T-helper 1 cell (primary cell): ENCODE results near the gene CDC25C.

Experiments
- DNase-seq, 5 donors: peaks; one replicate each; pipeline ENCODE4 v3.0.0-alpha.2; 2012 to 2020
- total RNA-seq, 4 donors: gene quantifications; one replicate each; lab custom pipeline; 2026; lab: John Stamatoyannopoulos, UW

Gene CDC25C
- total RNA-seq: 0 to 0.46 (median 0.21) reads per million in 4 donors

DNA sequence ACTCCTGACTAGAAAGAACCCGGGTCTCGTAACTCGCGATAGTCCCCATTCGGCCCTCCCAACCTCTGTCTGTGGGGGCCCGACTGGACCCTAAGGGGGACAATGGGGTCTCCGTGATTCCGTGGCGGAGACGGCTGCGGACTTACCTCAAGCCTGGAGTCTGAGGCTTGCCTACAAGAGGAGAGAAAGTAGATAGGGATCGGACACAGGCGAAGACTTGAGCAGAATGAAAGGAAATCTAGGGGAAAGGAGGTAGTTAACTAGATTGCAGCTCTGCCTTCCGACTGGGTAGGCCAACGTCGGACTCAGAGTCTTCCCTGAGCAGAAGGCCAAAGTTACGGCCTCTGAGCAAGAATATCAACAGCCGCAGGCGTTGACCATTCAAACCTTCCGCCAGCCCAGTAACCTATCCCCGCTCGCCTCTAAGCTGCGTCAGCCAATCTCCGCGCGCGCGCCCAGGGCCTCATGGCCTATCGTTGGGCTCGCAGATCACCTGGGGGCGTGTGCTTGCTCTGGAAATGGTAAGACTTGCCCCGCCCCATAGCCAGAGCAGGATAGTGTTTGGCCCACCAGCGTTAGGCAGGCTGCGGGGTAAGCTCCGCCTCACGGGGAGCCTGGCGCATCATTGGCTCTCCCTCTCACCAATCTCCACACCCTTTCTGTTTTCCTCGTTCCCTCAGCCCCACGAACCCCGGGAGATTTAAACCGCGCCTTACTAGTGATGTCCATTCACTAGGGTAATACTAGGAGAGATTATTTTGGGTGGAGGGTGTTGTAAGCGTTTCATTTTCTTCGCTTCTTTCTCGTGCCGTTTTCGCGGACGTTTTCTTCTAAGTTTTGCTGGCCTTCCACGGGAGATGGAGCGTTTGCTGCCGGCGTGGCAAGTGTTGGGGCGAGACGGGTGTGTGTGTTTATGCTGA is at the start of gene CDC25C:
CDC25C (minus strand) TSS at position 356 of the 920 bp plus-strand sequence. CDS start 624 bp downstream, outside the sequence.
- DNase-seq: peak; percentile 94 to 98 (median 96)

DNA sequence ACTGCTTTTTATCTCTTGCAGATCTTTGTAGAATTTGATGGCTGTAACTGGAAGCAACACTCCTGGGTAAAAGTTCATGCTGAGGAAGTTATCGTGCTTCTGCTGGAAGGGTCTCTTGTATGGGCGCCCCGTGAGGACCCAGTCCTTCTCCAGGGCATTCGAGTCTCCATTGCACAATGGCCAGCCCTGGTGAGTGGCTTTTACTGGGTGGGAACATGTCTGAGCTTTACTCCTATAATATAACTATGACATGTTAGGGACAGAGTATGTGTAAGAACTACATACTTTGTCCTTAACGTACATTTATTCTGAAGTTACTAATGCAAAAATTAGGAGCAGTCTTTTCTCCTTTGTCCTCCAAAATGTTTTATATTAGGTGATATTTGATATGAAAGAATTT is 41.0 kb upstream of the CDC25C start:
- no peak for DNase-seq

DNA sequence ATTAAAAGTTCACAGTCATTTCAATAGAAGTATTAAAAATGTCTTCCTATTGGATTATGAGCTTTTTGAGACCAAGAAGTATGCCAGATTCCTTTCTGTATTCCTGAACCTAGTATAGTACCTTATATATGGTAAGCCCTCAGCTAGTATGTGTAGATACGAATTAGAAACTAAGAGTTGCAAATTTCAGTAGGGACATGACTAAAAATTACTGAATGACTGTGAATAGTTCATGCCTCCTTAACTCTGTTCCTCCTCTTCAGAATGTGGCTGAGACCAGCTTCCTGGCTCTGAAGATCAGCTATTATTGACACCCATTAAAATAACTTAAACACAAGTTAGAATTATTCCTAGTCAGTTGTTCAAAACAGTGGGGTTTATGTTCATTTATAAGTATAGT is 40.6 kb upstream of the CDC25C start:
- DNase-seq: no peak

DNA sequence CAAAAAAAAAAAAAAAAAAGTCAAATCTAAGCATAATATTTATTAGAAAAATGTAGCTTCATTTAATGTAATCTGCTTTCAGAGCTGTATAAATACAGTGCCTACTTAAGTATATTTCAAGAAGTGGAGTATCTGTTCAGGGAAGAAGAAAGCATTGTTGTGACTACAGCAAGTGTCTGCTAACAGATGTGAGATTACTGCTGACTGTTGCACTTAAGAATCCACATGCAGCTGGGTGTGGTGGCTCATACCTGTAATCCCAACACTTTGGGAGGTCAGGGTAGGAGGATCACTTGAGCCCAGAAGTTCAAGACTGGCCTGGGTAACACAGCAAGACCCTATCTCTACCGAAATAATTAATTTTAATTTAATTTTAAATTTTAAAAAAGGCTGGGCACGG is 39.9 kb upstream of the CDC25C start:
- DNase-seq: no peak

DNA sequence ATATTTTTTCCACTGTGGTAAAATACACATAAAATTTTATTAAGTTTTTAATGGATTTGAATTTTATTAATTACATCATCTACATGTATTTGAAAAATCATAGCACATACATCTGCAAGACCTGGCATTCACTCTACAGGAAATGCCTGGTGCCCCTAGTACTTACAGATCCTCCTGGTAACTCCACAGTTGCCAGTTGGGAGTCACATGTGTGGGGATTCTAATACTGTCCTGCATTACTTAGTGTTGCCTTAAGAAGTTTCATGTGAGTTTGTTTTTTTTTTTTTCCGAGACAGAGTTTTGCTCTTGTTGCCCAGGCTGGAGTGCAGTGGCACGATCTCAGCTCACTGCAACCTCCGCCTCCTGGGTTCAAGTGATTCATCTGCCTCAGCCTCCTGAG is 38.9 kb upstream of the CDC25C start:
- no peak for DNase-seq

DNA sequence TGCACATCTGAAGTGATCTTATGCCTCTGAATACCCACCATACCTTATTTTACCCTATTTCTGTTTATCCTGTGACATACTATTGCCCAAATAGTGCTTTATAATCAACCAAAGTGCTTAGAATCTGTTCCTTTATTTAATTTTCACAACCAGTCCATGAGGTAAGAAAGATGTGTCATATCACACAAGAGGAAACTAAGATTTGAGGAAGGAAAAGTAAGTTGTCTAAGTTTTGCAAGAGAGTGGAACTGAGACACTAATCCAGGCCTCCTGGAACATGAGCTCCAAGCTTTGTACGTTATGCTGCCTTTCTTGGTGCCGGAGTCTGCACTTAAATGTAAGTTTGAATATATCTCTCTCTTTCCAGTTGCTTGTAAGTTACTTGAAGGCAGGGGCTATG is 38.1 kb upstream of the CDC25C start:
- DNase-seq: no peak

- DNase-seq: no peak
Observed at GRCh38 chr5:138369261-138369660, 37.7 kb upstream of the CDC25C start.

DNA sequence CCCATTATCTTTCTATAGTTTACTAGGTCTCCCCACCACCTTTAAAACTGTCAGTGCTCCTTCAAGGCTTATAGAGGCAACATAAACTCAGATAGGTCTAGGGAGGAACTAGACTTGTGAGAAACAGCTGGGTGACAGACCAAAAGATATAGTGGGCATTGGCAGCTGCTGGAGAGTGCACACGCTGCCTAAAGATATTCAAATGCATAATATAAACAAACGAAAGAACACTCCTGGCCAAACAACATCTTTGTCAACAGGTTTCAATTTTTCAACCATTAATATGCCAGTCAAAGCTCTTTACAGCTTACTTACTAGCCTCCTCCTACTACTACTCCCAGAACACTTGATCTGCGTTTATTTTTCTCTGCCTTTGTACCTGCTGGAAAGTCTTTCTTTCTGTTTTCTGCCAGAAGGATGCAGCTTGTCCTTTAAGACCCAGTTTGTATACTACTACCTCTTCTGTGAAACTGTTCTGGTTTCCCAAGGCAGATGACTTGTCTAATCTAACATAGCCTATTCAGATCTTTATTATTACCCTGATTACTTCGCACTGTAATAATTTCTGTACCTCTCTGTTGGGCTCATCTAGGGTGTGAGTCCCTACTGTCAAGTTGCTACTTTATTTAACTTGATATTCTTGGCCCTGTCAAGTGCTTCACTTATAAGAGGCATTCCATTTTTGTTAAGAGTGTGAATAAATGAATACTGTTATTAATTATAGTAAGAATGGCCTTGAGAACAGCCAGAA is 35.2 kb upstream of the CDC25C start:
- DNase-seq: no peak

DNA sequence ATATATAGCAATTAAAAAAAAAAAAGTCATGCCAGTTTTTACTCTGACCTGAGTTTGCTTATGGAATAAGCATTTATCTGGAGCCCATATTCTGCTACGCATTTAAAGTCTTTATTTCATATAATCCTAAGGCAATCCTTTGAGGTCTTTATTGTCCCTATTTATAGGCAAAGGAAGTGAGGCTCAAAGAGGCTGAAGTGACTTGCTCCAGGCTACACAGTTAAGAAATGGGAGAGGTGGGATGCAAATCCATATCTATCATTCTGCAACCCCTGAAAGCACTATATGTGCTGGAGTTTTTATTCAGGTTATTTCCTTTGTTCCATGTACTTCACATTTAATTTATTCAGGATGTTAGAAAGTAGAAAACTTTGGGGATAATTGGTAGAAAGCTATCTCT is 33.0 kb upstream of the CDC25C start:
- no peak for DNase-seq

DNA sequence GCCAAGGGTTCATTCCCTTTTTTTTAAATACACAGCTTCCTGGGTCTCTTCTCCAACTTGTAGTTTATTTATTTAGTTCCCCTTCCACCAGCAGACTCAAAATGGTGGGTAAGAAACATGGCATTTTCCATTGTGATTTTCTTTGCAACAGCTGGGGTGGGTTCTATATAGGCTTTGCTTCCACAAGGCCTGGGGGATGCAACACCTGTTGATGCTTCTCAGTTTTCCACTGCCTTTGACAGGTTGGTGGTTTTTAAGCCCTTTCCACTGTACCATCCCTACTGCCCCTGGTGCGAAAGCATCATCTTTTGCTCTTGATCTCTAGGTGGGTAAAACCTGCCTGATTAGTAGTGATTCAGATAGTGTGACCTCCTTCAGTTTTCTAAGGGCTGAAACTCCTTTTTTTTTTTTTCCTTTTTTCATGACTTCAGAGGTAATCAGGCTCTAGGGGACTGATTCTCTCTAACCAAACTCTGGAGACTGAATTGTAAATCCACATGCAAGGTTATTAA is 29.4 kb upstream of the CDC25C start:
- no peak for DNase-seq

GRCh38 chr5:138359621-138360020 is 28.0 kb upstream of the CDC25C start:
- DNase-seq: no peak

DNA sequence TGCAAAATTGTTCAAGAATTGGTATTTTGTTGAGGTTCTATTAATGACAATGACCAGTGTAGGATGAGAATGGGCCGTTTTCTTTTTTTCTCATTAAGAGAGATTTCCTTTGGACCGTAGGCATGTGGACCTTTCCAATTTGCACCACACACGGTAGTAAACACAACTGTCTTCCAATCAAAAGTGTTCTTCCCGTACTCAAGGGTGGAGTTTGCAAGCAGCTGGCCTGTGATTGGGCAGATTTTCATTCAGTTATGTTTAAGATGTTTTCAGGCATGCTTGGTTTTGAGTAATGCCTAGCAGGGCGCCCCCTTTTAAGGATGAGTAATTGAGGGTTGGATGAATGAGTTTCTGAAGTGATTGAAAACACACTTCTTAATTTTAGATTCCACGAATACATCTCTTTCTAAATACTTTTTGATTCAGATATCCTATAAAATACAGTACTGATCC is 23.3 kb upstream of the CDC25C start:
- peak in 4 of 5 donors; percentile 22 to 73 (median 34) for DNase-seq

GRCh38 chr5:138354387-138354786 is 22.8 kb upstream of the CDC25C start:
- no peak for DNase-seq

DNA sequence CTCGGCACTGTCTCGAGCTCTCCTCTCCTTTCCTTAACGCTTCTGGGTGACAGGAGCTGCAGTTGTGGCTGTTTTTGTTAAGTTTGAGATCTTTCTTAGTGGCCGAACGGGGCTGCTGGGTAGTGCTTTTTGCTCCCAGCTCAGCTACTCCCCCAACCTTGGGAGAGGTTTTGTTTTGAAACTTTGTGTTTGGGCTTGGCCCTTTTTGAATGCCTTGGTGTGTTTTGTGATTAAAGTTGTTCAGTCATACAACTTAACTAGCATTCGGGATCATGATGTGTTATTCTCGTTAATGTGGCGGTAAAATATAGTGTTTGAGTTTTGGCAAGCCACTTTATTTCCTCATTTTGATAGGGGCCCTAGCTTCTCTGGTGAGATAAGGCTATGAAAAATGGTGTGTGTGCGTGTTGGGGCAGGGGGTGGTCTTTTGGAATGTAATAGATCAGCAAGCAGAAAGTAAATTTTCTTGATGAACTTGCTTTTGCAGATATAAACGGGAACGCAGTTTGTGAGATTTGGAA is 22.0 kb upstream of the CDC25C start:
- peak in 1 of 5 donors; percentile 43 for DNase-seq

DNA sequence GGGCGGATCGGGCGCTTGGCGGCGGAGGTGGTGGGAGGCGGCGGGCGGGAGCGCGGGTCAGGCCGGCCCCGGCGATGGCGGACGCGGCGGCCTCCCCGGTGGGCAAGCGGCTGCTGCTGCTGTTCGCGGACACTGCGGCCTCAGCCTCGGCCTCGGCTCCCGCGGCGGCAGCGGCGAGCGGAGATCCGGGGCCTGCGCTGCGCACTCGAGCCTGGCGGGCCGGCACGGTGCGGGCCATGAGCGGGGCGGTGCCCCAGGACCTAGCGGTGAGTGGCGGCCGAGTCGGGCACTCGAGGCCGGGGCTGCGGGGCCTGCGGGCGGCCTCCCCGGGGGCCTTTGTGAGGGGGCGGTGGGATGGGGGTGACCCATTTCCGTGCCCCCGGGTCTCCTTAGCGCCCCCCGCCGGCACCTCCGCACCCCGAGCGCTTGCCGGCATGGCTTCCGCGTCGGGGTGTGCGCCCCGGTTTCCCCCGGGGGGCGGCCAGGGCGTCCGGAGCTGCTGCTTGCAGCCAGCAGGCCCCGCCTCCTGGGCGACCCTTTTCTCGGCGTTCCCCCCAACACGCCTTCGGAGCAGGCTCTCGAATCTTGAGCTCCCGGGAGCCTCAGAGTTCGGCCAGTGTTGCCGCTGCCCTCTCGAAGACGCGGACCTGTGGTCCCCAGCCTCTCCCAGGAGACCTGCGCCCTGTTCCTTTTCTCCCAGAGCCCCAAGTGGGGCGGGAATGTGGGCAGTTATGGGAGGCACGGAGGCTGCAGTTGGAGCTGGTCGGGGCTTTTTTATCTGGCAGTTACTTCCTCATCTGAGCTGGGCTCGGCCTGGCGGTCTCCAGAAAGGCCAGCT is 21.3 kb upstream of the CDC25C start:
- DNase-seq: peak; percentile 61 to 76 (median 68)

DNA sequence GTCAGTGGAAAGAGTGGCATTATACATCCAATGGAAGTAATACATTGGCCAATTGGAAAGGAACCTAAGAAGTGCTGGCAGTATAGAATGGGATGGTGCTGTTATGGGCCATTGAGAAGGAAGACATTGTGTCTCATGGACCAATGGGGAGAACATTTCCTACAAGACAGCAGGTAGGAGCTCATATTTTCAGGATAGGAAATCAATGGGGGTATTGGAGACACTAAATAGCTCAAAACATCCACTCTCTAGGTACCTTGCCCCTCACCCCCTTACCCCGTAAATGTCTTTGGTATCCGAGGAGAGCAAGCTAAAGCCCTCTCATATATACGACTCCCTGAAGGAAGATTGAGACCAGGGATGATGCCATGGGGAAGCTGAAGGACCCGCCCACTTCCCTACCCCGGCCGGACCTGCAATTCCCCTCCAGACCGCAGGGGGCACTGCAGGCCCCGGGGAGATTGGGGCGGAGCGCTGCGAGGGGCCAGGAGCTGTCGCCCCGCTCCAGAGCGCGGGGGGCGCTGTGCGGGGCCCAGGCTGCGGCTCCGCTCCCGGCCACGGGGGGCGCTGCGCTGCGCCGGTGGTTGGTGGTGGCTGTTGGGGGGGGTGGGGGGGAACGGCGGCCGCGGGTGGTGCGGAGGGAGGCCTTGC is 20.6 kb upstream of the CDC25C start, which contains the start of gene KDM3B:
KDM3B (plus strand) TSS at position 615 of the 651 bp plus-strand sequence. CDS start 111 bp downstream, outside the sequence.
- peak; percentile 78 to 90 (median 84) for DNase-seq

GRCh38 chr5:138351517-138351916 is 19.9 kb upstream of the CDC25C start:
- DNase-seq: no peak

DNA sequence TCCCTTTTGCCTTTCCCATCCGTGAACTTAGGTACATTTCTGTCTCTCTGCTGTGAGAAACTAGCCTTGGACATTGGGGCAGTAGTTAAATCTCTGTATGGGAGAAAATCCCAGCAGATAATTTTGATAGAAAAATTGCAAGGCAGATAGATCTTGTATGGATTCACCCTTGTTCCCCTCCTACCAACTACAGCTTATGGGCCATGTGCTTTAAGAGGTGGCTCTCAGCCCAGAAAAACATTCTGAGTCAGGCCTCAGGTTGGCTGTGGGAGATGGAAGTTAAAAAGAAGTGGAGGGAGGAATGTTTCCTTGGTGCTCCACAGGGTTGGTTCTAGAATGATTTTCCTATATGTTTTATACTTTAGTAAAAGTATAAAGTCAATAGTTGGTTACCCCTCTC is 19.5 kb upstream of the CDC25C start:
- no peak for DNase-seq

- DNase-seq: no peak
Observed at GRCh38 chr5:138350563-138350890, 18.9 kb upstream of the CDC25C start.

GRCh38 chr5:138349852-138350562 is 18.4 kb upstream of the CDC25C start:
- DNase-seq: no peak

GRCh38 chr5:138346889-138347288 is 15.3 kb upstream of the CDC25C start:
- no peak for DNase-seq
